Activated CD8-positive, alpha-beta T cell treated with anti-CD3 and anti-CD28 coated beads for 36 hours (primary cell): ENCODE data around the gene MACF1. TPM values are rescaled to one million over a fixed set of nuclear protein-coding genes. Genes with fewer than 3 reads are reported as not detected.

ENCODE experiments used
- ATAC-seq: fragments of 200-7000 bp; cut with Tn5 transposase; one replicate; pipeline ENCODE4 v1.10.0; 2021; ENCODE audit warnings: mild to moderate bottlenecking, moderate library complexity
- CTCF ChIA-PET: fragments of 350-600 bp; sonication (Branson Sonifier 250); formaldehyde crosslinking; loops from one replicate; lab custom pipeline; 2021; ENCODE audit warnings: antibody characterized with exemption; lab: Charles Lee
- POLR2A ChIA-PET: fragments of 350-600 bp; sonication (Branson Sonifier 250); formaldehyde crosslinking; loops from one replicate; lab custom pipeline; 2021; ENCODE audit warnings: antibody characterized with exemption; lab: Charles Lee
- DNase-seq: peaks from one replicate; pipeline ENCODE4 v3.0.0-alpha.2; 2020
- H3K27ac Mint-ChIP-seq: one replicate; pipeline ENCODE4 v1.8.0; 2021; ENCODE audit warnings: mild to moderate bottlenecking, mixed read lengths
- H3K27me3 Mint-ChIP-seq: one replicate; pipeline ENCODE4 v1.8.0; 2021; ENCODE audit warnings: mixed read lengths
- H3K36me3 Mint-ChIP-seq: one replicate; pipeline ENCODE4 v1.8.0; 2021; ENCODE audit warnings: low read depth, mixed read lengths
- H3K4me1 Mint-ChIP-seq: one replicate; pipeline ENCODE4 v1.8.0; 2021; ENCODE audit warnings: low read depth, mixed read lengths
- H3K4me3 Mint-ChIP-seq: one replicate; pipeline ENCODE4 v1.8.0; 2021; ENCODE audit warnings: mild to moderate bottlenecking, moderate library complexity, mixed read lengths
- H3K9me3 Mint-ChIP-seq: one replicate; pipeline ENCODE4 v1.8.0; 2021; ENCODE audit warnings: mixed read lengths
- CTCF ChIP-seq: fragments of 200-600 bp; IDR thresholded peaks from one replicate; pipeline ENCODE4 v1.8.0; 2022; ENCODE audit warnings: antibody characterized with exemption, mild to moderate bottlenecking
- intact Hi-C: fragments of 100-400 bp; cut with micrococcal nuclease; formaldehyde crosslinking; loops from one replicate; pipeline ENCODE4 v1.10.0; 2022
- total RNA-seq, 2 experiments: library from RNA; stranded (reverse); gene quantifications; one replicate each; pipeline ENCODE4 v1.2.3, GENCODE V29; 2021

MACF1 gene
- total RNA-seq, 2 experiments from 2014 or later: 201 to 215 TPM

DNA sequence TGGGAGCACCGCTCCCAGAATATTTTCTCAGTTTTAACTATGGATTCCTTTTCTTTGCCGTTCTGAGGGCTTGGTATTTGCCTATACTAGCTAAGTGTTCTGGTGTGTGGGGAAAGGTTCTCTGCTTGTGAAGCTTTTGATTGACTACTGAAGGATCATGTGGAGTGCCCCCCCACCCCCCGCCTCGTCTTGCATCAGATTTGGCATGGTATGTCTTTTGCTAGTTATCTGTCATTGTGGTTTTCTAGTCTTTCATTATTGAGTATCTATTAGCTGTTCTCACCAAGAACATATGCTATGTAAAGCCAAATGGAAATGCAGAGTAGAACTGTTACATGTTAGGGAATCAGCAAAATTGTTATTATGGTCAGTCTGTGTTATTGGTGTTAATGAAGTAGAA, 58.3 kb downstream of the MACF1 start:
- CTCF ChIA-PET: interaction anchor here (1.1 to 14.8 kb wide), 4 partner anchors 57 to 164 kb away, joined by 3 to 371 read pairs (median 58); partner anchors contain the start of gene MACF1
- ATAC-seq: peak; percentile 52
- no peak for TF ChIP-seq CTCF
- Mint-ChIP-seq H3K4me3 (no peak overlapping the region), H3K27me3 (no peaks in the 10 kb centered on the region), H3K36me3 (peaks cover 24% of the 10 kb centered on the region), H3K4me1 (peaks cover 66% of the 10 kb centered on the region), H3K9me3 (no peaks in the 10 kb centered on the region), H3K27ac (peak overlapping the region; percentile 85)
- intact Hi-C loops: no loop called here
- DNase-seq: peak; percentile 43
- POLR2A ChIA-PET: interaction anchor here (0.9 to 1.0 kb wide), 2 partner anchors 75 to 156 kb away, joined by 3 to 4 read pairs; no protein-coding TSS in a partner anchor

DNA sequence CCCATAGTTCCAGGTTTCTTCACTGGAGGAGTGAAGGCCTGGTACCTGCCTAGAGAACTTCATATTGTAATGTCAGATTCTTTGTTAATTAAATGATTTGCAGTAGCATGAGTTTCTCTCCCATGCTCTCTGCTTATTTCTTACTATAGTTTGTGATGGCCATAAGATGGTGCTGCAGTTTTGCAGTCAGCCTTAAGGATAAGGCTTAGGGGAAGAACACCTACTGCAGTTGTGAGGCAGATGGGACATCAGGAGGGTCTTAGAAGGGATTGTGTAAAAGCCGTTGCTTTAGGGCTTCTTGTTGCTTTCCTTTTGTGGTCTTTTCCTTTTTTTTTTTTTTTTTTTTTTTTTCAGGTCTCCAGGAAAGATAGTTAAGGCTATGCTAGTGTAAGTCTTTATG, 61.8 kb downstream of the MACF1 start:
- no peak overlapping the region for H3K4me3 Mint-ChIP-seq
- H3K27me3 Mint-ChIP-seq: no peaks in the 10 kb centered on the region
- ATAC-seq (no peak), DNase-seq (no peak)
- intact Hi-C loops: no loop called here
- no peak overlapping the region for H3K27ac Mint-ChIP-seq
- H3K9me3 Mint-ChIP-seq: no peaks in the 10 kb centered on the region
- POLR2A ChIA-PET: interaction anchor here (1.0 to 1.4 kb wide), 2 partner anchors 12 to 62 kb away, joined by 3 to 4 read pairs; partner anchors contain the start of gene MACF1
- CTCF ChIA-PET: interaction anchor here (0.9 to 14.8 kb wide), 7 partner anchors 8 to 167 kb away, joined by 3 to 371 read pairs (median 6); partner anchors contain the start of gene MACF1
- TF ChIP-seq CTCF: no peak
- H3K4me1 Mint-ChIP-seq: peaks cover 83% of the 10 kb centered on the region
- H3K36me3 Mint-ChIP-seq: peaks cover 28% of the 10 kb centered on the region

DNA sequence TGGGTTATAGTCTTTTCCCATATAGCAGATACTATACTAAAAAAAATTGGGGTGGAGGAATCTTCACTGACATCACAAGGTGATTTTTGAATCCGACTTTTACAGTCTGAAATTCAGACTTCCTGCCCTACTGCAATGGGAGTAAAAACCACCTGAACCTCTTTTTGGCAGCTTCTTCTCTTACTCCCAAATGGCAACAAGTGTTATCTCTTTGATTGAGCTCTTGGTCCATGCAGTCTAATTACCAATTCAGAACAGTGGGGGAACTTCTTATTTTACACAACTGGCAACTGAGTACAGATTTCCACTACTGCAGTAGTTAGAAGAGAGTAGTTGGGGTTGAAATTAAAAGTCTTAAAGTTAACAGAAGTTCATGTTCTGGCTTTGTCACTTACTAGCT, 62.3 kb downstream of the MACF1 start:
- no peaks in the 10 kb centered on the region for H3K27me3 Mint-ChIP-seq
- H3K9me3 Mint-ChIP-seq: no peaks in the 10 kb centered on the region
- TF ChIP-seq CTCF: no peak
- peak overlapping the region; percentile 13 for H3K27ac Mint-ChIP-seq
- CTCF ChIA-PET: interaction anchor here (0.6 to 2.3 kb wide), 7 partner anchors 9 to 322 kb away, joined by 3 to 15 read pairs (median 5); no protein-coding TSS in a partner anchor
- H3K36me3 Mint-ChIP-seq: peaks cover 25% of the 10 kb centered on the region
- DNase-seq: no peak
- H3K4me3 Mint-ChIP-seq: no peak overlapping the region
- intact Hi-C loops: no loop called here
- ATAC-seq: no peak
- POLR2A ChIA-PET: interaction anchor here (0.5 to 1.2 kb wide), 3 partner anchors 11 to 534 kb away, joined by 3 to 4 read pairs (median 3); no protein-coding TSS in a partner anchor
- peaks cover 83% of the 10 kb centered on the region for H3K4me1 Mint-ChIP-seq

DNA sequence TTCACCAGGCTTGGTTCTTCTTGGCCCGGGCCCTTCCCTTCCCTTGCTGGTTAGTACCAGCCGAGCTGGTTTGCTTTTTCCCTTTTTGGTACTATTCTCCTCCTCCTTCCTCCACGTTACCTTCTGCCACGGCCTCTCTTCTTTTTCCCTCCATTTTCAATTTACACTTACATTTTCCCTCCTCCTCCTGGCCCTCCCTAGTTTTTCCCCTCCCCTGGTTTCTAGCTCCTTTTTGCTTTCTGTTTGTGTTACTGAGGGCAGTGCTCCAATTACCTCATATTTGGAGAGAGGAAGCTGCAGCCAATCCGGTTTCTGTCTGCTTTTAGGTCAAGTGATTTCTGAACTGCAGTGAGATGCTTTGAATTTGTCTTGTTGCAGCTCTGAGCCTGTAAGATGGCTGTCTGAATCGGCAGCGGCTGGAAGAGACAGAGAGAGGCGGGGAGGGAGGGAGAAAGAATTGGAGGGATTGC, 63.7 kb downstream of the MACF1 start:
- no peaks in the 10 kb centered on the region for H3K27me3 Mint-ChIP-seq
- ATAC-seq (peak; percentile 53), DNase-seq (peak; percentile 24)
- TF ChIP-seq CTCF: no peak
- intact Hi-C loops: no loop called here
- peaks cover 82% of the 10 kb centered on the region for H3K4me1 Mint-ChIP-seq
- ChIA-PET CTCF (interaction anchor here (0.8 to 2.3 kb wide), 4 partner anchors 9 to 169 kb away, joined by 3 to 15 read pairs (median 6); no protein-coding TSS in a partner anchor), POLR2A (interaction anchor here (0.6 to 1.2 kb wide), 3 partner anchors 62 to 387 kb away, joined by 3 read pairs; no protein-coding TSS in a partner anchor)
- peaks cover 18% of the 10 kb centered on the region for H3K36me3 Mint-ChIP-seq
- peak overlapping the region; percentile 53 for H3K27ac Mint-ChIP-seq
- H3K9me3 Mint-ChIP-seq: no peaks in the 10 kb centered on the region
- H3K4me3 Mint-ChIP-seq: peak overlapping the region; percentile 53

DNA sequence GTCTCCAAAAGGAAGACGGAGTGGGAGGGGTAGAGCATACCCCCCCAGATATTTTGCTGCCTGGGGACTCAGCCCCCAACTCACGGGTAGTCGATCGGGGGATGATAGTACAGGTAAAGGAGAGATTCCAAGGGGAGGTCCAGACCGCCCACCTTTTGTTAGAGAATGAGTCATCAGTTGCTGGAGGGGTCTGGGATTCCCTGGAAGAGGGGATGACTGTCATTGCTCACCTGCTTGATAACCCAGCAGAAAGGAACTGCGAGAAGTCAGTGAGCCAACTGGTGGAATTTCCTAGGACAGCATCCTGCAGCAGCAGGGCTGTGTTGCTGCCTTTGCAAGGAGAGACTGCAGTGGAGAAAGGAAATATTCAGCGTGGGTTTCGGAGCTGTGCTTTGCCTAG, 64.4 kb downstream of the MACF1 start:
- POLR2A ChIA-PET: interaction anchor here (1.4 kb wide), 1 partner anchor 76 kb away, joined by 3 read pairs; no protein-coding TSS in a partner anchor
- Mint-ChIP-seq H3K27ac (peak overlapping the region; percentile 74), H3K4me3 (no peak overlapping the region), H3K27me3 (no peaks in the 10 kb centered on the region), H3K4me1 (peaks cover 79% of the 10 kb centered on the region), H3K36me3 (peaks cover 18% of the 10 kb centered on the region), H3K9me3 (no peaks in the 10 kb centered on the region)
- no peak for TF ChIP-seq CTCF
- CTCF ChIA-PET: interaction anchor here (0.8 to 2.3 kb wide), 7 partner anchors 8 to 171 kb away, joined by 3 to 15 read pairs (median 4); no protein-coding TSS in a partner anchor
- no peak for ATAC-seq
- intact Hi-C loops: no loop called here
- DNase-seq: no peak
